OCI-LY3 (cell line): ENCODE data around the gene UCN3.

ENCODE experiments used
- H2AFZ ChIP-seq: fragments of 200-600, 300-600 bp; shearing (Covaris generic); 2 replicates; pipeline ENCODE4 v1.6.0; 2014; ENCODE audit warnings: antibody characterized with exemption, low read depth, low read length
- H3K27ac ChIP-seq: fragments of 200-600, 300-600 bp; sonication (generic); 2 replicates; pipeline ENCODE4 v1.5.1; 2014; ENCODE audit warnings: mild to moderate bottlenecking, low read length, moderate library complexity, mixed read lengths
- H3K27me3 ChIP-seq: fragments of 200-600, 300-600 bp; sonication (generic); 2 replicates; pipeline ENCODE4 v1.6.1; 2014; ENCODE audit warnings: low read depth, low read length, mixed read lengths
- H3K36me3 ChIP-seq: fragments of 200-600, 300-600 bp; sonication (generic); replicated peaks from 2 replicates; pipeline ENCODE3; 2014; ENCODE audit warnings: low read depth, low read length, mixed read lengths
- H3K4me1 ChIP-seq: fragments of 300-600, 200-600 bp; sonication (generic); 2 replicates; pipeline ENCODE4 v1.6.1; 2014; ENCODE audit warnings: low read length, mixed read lengths
- H3K4me2 ChIP-seq: fragments of 200-600, 300-600 bp; sonication (generic); 2 replicates; pipeline ENCODE4 v1.6.1; 2014; ENCODE audit warnings: low read length, mixed read lengths
- H3K4me3 ChIP-seq: fragments of 300-600, 200-600 bp; sonication (generic); 2 replicates; pipeline ENCODE4 v1.5.1; 2014; ENCODE audit warnings: antibody characterized with exemption, mild to moderate bottlenecking, low read length, moderate library complexity
- H3K79me2 ChIP-seq: fragments of 300-600, 200-600 bp; shearing (Covaris generic); 2 replicates; pipeline ENCODE4 v1.6.1; 2014; ENCODE audit warnings: mild to moderate bottlenecking, low read length, mixed read lengths
- H3K9ac ChIP-seq: fragments of 300-600, 200-600 bp; shearing (Covaris generic); 2 replicates; pipeline ENCODE4 v1.6.0; 2014; ENCODE audit warnings: mild to moderate bottlenecking, low read length, moderate library complexity
- H3K9me3 ChIP-seq: fragments of 200-600, 300-600 bp; shearing (Covaris generic); 2 replicates; pipeline ENCODE4 v1.6.1; 2014; ENCODE audit warnings: low read length, mixed read lengths; ENCODE audit not compliant: insufficient read depth
- H4K20me1 ChIP-seq: fragments of 200-600, 300-600 bp; sonication (generic); 2 replicates; pipeline ENCODE4 v1.6.1; 2016; ENCODE audit warnings: low read length, mixed read lengths; ENCODE audit not compliant: insufficient read depth
- EZH2phosphoT487 ChIP-seq: fragments of 200-600 bp; shearing (Covaris generic); IDR thresholded peaks from 2 replicates; pipeline ENCODE4 v1.6.1; 2018; ENCODE audit warnings: antibody characterized with exemption, mixed run types, low read depth
- TF ChIP-seq, protein P1 (sequence below): fragments of 200-600, 300-600 bp; sonication (generic); IDR thresholded peaks from 2 replicates; pipeline ENCODE4 v1.5.1; 2014; ENCODE audit warnings: antibody characterized with exemption, low read length, low read depth

The UCN3 gene

DNA sequence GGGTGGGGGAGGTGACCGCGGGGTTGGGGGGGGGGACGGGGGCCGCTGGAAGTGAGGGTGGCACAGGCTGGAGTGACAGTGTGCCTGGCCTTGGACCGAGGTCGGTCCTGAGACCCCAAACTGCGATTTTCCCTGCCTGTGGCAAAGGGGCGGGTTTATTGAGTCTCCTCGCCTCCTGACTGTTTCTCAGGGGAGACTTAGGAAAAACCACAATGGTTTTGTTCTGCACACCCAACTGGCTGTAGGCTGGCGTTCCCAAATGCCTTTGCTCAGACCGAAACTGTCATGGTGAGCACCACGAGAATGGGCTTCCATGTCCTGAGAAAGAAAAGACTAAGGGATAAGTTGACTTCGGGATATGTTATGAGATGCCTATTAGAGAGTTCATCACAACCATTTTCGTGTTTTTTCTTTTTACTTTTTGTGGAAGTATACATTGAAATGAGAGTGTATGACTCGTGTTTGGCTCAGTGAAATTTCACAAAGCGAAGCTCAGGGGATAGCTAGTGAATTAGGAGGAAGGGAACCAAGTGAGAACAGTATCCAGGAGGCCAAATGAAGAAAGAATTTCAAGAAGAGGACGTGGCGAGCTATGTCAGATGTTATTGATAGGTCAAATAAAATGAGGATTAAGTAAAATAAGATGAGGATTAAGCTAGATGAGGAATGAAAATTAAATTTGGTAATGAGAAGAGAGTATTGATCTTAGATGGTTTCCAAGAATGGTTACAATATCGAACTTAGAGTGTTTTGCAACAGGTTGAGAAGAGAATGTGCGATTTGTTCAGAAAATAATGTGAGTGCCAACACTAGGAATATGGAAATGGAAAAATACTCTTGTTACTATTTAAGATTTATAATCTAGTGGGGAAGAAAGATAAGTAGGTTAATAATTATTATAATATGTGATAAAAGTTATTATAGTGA is 48.5 kb downstream of the UCN3 start:
- H3K9ac ChIP-seq = peak overlapping the region; percentile 74
- no peak overlapping the region for H2AFZ ChIP-seq
- 0 out of 2 replicates have a peak, but pooled peaks cover 4% of the 10 kb centered on the region for H3K9me3 ChIP-seq
- H3K27me3 ChIP-seq = no peaks in the 10 kb centered on the region
- peaks cover 56% of the 10 kb centered on the region for H3K79me2 ChIP-seq
- peak overlapping the region; percentile 94 for H3K4me3 ChIP-seq
- peaks cover 7% of the 10 kb centered on the region; the same call in 1 of the 2 replicates for H3K4me1 ChIP-seq
- no peaks in the 10 kb centered on the region for H4K20me1 ChIP-seq
- H3K27ac ChIP-seq = no peak overlapping the region
- H3K36me3 ChIP-seq = peaks cover 3% of the 10 kb centered on the region
- H3K4me2 ChIP-seq = peak overlapping the region; percentile 75
- TF ChIP-seq, protein P1, sequence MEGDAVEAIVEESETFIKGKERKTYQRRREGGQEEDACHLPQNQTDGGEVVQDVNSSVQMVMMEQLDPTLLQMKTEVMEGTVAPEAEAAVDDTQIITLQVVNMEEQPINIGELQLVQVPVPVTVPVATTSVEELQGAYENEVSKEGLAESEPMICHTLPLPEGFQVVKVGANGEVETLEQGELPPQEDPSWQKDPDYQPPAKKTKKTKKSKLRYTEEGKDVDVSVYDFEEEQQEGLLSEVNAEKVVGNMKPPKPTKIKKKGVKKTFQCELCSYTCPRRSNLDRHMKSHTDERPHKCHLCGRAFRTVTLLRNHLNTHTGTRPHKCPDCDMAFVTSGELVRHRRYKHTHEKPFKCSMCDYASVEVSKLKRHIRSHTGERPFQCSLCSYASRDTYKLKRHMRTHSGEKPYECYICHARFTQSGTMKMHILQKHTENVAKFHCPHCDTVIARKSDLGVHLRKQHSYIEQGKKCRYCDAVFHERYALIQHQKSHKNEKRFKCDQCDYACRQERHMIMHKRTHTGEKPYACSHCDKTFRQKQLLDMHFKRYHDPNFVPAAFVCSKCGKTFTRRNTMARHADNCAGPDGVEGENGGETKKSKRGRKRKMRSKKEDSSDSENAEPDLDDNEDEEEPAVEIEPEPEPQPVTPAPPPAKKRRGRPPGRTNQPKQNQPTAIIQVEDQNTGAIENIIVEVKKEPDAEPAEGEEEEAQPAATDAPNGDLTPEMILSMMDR = no peak
- TF ChIP-seq EZH2phosphoT487 = no peak

DNA sequence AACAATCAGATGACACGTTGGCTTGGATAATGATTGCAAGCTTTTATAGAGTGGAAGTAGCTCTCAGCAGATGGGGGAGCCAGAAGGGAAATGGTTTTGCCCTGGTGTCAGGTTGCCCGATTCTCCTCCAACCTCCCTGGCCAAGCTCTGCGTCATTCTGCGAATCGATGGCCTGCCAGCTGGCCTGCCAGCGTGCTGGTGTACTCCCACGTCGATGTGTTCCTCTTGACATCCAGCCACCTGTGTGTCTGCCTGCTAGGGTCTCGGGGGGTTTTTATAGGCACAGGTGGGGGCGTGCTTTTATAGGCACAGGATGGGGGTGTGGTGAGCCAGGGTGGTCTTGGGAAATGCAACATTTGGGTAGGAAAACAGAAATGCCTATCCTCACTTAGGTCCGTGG is 52.2 kb downstream of the UCN3 start:
- peaks cover 9% of the 10 kb centered on the region for H3K36me3 ChIP-seq
- no peak overlapping the region for H3K4me3 ChIP-seq
- H4K20me1 ChIP-seq = no peaks in the 10 kb centered on the region
- H3K4me2 ChIP-seq = no peak overlapping the region
- TF ChIP-seq EZH2phosphoT487 = no peak
- TF ChIP-seq, protein P1 = no peak
- H3K27me3 ChIP-seq = no peaks in the 10 kb centered on the region
- H3K9me3 ChIP-seq = 0 out of 2 replicates have a peak, but pooled peaks cover 10% of the 10 kb centered on the region
- no peak overlapping the region for H2AFZ ChIP-seq
- peaks cover 91% of the 10 kb centered on the region for H3K79me2 ChIP-seq
- H3K27ac ChIP-seq = no peak overlapping the region
- H3K9ac ChIP-seq = no peak overlapping the region
- H3K4me1 ChIP-seq = peaks cover 4% of the 10 kb centered on the region; the same call in 1 of the 2 replicates

DNA sequence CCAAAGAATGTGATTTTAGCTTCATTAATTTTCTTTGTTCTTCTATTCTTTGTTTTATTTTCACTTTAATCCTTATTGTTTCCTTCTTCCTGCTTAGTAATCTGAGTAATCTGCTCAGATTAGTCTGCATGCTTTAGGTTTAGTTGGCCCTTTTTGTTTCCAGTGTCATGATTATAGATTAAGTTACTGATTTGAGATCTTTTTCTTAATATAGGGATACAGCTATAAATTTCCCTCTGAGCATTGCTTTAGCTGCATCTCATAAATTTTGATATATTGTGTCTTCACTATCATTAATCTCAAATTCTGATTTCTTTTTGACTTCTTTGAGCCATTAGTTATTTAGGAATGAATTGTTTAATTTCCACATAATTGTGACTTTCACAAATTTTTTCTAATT is 53.8 kb downstream of the UCN3 start:
- no peak overlapping the region for H3K4me3 ChIP-seq
- no peak overlapping the region for H3K9ac ChIP-seq
- H2AFZ ChIP-seq = no peak overlapping the region
- H3K27ac ChIP-seq = no peak overlapping the region
- H3K9me3 ChIP-seq = 0 out of 2 replicates have a peak, but pooled peaks cover 10% of the 10 kb centered on the region
- H3K36me3 ChIP-seq = peaks cover 9% of the 10 kb centered on the region
- no peaks in the 10 kb centered on the region for H3K27me3 ChIP-seq
- no peak for TF ChIP-seq EZH2phosphoT487
- TF ChIP-seq, protein P1 = no peak
- H3K4me1 ChIP-seq = peaks cover under 1% of the 10 kb centered on the region; the same call in 1 of the 2 replicates
- peaks cover 98% of the 10 kb centered on the region for H3K79me2 ChIP-seq
- no peak overlapping the region for H3K4me2 ChIP-seq
- no peaks in the 10 kb centered on the region for H4K20me1 ChIP-seq

DNA sequence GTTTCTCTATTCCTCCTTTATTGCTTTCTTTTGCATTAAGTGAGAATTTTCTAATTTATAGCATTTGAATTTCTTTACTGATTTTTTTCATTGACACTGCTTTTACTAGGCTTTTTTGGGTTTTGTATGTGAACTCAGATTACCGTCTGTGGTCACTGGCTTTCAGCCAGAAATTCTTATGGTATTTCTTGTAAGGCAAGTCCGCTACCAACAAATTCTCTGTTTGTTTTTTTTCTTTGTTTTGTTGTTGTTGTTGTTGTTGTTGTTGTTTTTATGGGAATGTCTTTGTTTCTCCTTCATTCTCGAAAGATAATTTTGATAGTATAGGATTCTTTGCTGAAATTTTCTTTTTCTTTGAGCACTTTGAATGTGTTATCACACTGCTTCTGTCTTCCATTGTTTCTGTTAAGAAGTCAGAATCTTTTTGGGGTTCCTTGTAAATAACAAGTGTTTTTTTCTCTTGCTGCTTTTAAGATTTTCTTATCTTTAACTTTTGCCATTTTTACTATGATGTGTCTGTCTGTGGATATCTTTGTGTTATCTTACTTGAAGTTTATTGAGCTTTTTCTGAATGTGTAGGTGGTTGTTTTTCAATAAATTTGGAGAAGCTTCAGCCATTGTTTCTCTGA is 54.8 kb downstream of the UCN3 start:
- Histone ChIP-seq H3K4me2 (no peak overlapping the region), H3K9me3 (0 out of 2 replicates have a peak, but pooled peaks cover 10% of the 10 kb centered on the region), H3K4me3 (no peak overlapping the region), H4K20me1 (no peaks in the 10 kb centered on the region), H3K9ac (no peak overlapping the region), H3K27ac (no peak overlapping the region), H2AFZ (no peak overlapping the region), H3K27me3 (no peaks in the 10 kb centered on the region), H3K79me2 (peaks cover 98% of the 10 kb centered on the region), H3K36me3 (peaks cover 9% of the 10 kb centered on the region), H3K4me1 (no peaks in the 10 kb centered on the region)
- no peak for TF ChIP-seq EZH2phosphoT487
- TF ChIP-seq, protein P1 = no peak
